A375 (cell line): ENCODE data around the gene ACCSL. TPM values are rescaled to one million over a fixed set of nuclear protein-coding genes. Genes with fewer than 3 reads are reported as not detected.

Experiments
- total RNA-seq: library from RNA; depleted of rRNA; stranded (reverse); fragments of >200 nt; shearing (Covaris generic); gene quantifications from 2 replicates; pipeline ENCODE4 v1.2.3, GENCODE V29; 2014; rRNA removed

ACCSL gene
- total RNA-seq = not detected in 2 replicates

GRCh38 chr11:44047931-44048431, at the start of gene ACCSL:
ACCSL (plus strand) TSS chr11:44047981; CDS start chr11:44048037, 56 bp downstream.

GRCh38 chr11:44065841-44066731, 18.3 kb downstream of the ACCSL start, which contains the start of gene ACCS:
ACCS (plus strand) TSS chr11:44066270; CDS start chr11:44067628, 1,358 bp downstream.

GRCh38 chr11:44095506-44096359, 48.0 kb downstream of the ACCSL start, which contains the start of gene EXT2:
EXT2 (plus strand) TSS chr11:44095678; CDS start chr11:44107713, 12,035 bp downstream.

Other genes starting within 250 kb of the ACCSL start
- gene ALKBH3, start 167.2 kb upstream of the ACCSL start, total RNA-seq = 47.5 and 53.0 TPM in 2 replicates
- 4.8 and 7.3 TPM in 2 replicates for gene C11orf96, start 105.3 kb upstream of the ACCSL start, total RNA-seq
- 16.4 and 19.2 TPM in 2 replicates for gene ACCS, start 18.3 kb downstream of the ACCSL start, total RNA-seq
- 101 and 109 TPM in 2 replicates for gene EXT2, start 47.7 kb downstream of the ACCSL start, total RNA-seq